Fibroblast of the aortic adventitia (primary cell): ENCODE measurements around the gene PAX5. TPM values are rescaled to one million over a fixed set of nuclear protein-coding genes. Genes with fewer than 3 reads are reported as not detected.

ENCODE experiments used
- DNase-seq: peaks from one replicate; pipeline ENCODE4 v3.0.0-alpha.2; 2010; ENCODE audit warnings: low read depth
- H3K4me3 ChIP-seq: 2 replicates; pipeline ENCODE4 v1.5.1; 2011; ENCODE audit warnings: low read depth, mild to moderate bottlenecking, control low read depth, low read length, moderate library complexity
- CTCF ChIP-seq: IDR thresholded peaks from 2 replicates; pipeline ENCODE4 v1.5.1; 2011; ENCODE audit warnings: mild to moderate bottlenecking, low read length, control low read depth, inconsistent platforms; ENCODE audit not compliant: insufficient read depth
- total RNA-seq: library from RNA; depleted of rRNA; stranded (reverse); fragments of >200 nt; gene quantifications from 2 replicates; pipeline ENCODE4 v1.2.3, GENCODE V29; 2012; ENCODE audit warnings: low replicate concordance

PAX5 gene
- total RNA-seq, 1 donor = not detected

- no peak for TF ChIP-seq CTCF
- peak; percentile 77 for DNase-seq
- no peak overlapping the region for H3K4me3 ChIP-seq
These were observed 130.3 kb downstream of the PAX5 start for GRCh38 chr9:36903541-36904435.

DNA sequence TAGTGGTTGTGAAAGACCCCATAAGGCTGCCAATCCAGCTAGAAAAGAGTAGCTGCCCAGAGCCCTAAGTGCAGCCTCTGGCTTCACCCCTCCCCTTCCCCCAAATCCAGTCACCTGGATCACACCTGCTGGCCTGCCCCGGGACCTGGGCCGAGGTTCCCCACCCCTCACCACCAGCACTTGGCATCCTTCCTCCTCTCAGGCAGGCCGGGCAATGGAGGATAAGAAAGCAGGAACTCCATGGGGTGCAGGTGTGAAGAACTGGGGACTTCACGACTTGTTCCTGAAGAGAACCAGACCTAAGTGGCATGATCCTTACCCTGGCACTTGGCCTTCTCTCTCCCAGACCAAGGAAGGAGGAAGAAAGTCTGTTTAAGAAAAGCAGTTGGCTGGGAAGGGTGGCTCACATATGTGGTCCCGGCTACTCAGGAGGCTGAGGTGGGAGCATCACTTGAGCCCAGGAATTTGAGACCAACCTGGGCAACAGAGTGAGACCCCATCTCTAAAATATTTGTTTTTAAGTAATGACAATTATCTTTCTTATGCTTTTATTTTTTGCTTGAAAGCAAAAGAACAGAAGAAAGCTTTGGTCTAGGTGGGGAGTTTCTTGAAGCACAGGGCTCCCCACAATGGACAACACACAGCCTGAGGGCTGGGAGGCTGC is 131.1 kb downstream of the PAX5 start:
- DNase-seq = no peak
- H3K4me3 ChIP-seq = no peak overlapping the region
- TF ChIP-seq CTCF = no peak

GRCh38 chr9:36902080-36902716 is 131.9 kb downstream of the PAX5 start:
- H3K4me3 ChIP-seq = no peak overlapping the region
- DNase-seq = no peak
- TF ChIP-seq CTCF = no peak

DNA sequence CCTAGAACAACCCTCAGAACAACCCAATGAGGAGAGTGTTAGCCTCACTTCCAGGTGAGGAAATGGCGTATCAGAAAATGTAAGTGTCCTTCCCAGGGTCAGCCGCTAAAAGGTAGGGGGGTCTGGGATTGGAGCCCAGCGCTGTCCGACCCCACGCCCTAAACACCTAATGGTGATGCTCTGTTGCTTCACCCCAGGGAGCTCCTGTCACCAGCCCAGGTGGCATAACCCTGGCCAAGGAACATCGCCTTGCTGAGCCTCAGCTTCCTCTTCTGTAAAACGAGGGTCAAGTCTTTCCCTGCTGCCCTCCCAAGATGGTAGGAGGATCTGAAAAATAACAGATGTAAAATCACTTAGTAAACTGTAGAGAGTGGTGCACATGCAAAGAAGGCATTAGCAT is 132.5 kb downstream of the PAX5 start:
- TF ChIP-seq CTCF = no peak
- H3K4me3 ChIP-seq = no peak overlapping the region
- DNase-seq = no peak

DNA sequence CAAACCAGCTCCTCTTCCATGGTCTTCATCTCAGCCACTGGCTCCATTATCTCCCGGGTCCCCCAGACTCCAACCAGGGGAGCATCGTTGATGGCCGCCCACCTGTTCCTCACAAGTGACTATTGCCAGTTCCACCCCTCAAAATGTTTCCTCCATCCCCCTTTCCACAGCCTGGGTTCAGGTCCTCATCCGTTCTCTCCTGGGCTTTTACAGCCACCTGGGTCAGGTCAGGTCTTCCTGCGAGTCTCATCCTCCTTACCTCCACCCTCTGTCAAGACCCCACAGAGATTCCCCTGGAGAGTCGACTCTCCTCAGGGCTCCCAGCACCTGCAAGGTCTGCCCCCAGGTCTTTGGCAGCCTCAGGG is 133.2 kb downstream of the PAX5 start:
- no peak for TF ChIP-seq CTCF
- H3K4me3 ChIP-seq = no peak overlapping the region
- DNase-seq = no peak

DNA sequence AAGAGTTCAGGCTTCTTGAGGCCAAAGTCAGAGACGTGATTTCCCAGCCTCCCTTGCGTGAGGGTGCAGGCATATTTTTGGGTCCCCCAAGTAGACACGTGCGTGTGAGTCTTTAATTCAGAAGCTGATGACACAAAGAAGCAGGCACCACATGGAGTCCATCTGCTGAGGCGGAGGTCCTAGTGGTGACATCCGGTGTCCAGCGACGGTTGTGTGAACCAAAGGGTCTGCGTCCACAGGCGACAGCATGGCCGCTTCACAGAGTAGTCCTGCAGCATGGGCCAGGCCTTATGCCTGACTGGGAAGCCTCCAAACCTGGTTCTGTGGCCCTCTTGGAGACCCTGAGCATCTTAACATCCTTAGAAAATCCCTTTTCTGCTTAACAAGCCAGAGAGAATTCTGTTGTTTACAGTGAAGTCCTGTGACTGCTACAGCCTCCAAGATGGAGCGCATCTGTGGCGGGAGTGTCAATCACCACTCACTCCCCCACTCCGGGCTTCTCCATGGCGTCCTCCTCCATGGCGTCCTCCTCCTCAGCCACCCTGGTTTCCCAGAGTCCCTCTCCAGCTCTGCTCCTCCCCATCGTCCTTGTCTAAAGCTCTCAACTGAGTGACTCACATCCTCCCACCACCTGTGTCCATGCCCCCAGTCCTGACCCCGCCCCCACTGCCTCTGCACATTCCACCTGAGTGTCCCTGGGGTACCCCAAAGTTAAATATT is 133.8 kb downstream of the PAX5 start:
- H3K4me3 ChIP-seq = no peak overlapping the region
- TF ChIP-seq CTCF = no peak
- DNase-seq = no peak
